Stimulated activated CD4-positive, alpha-beta T cell treated with anti-CD3 and anti-CD28 coated beads, Interleukin-1b, Interleukin-23, amount 100 ng/mL, for 1 hour (primary cell): ENCODE results near the gene SIX3.

Experiments
- DNase-seq, 2 donors: peaks; one replicate each; pipeline ENCODE4 v3.0.0-alpha.2; 2020; ENCODE audit warnings: low read depth in 2 of 2

Gene SIX3

GRCh38 chr2:44957656-44958327 is 16.3 kb downstream of the SIX3 start:
- DNase-seq = no peak

GRCh38 chr2:44959855-44960254 is 18.4 kb downstream of the SIX3 start:
- no peak for DNase-seq

- no peak for DNase-seq
Observed at GRCh38 chr2:44960871-44961270, 19.4 kb downstream of the SIX3 start.

GRCh38 chr2:44962176-44962695 is 20.7 kb downstream of the SIX3 start:
- DNase-seq = no peak

- no peak for DNase-seq
Observed at GRCh38 chr2:44964752-44965236, 23.3 kb downstream of the SIX3 start.

- DNase-seq = no peak
Observed at GRCh38 chr2:44965684-44966083, 24.2 kb downstream of the SIX3 start.

- no peak for DNase-seq
Observed at GRCh38 chr2:44967056-44967455, 25.6 kb downstream of the SIX3 start.

GRCh38 chr2:44967727-44968432 is 26.4 kb downstream of the SIX3 start:
- no peak for DNase-seq

- DNase-seq = no peak
Observed at GRCh38 chr2:44969936-44970335, 28.4 kb downstream of the SIX3 start.

GRCh38 chr2:44970846-44971450 is 29.4 kb downstream of the SIX3 start:
- no peak for DNase-seq

- DNase-seq = no peak
Observed at GRCh38 chr2:44972771-44973535, 31.5 kb downstream of the SIX3 start.

GRCh38 chr2:44974064-44974715 is 32.7 kb downstream of the SIX3 start:
- DNase-seq = no peak

- no peak for DNase-seq
Observed at GRCh38 chr2:44975571-44976450, 34.3 kb downstream of the SIX3 start.

- no peak for DNase-seq
Observed at GRCh38 chr2:44979581-44979980, 38.1 kb downstream of the SIX3 start.

- DNase-seq = no peak
Observed at GRCh38 chr2:44980751-44981713, 39.5 kb downstream of the SIX3 start.

GRCh38 chr2:44981714-44982108 is 40.2 kb downstream of the SIX3 start:
- peak; percentile 23 to 50 for DNase-seq

GRCh38 chr2:44983836-44984604 is 42.5 kb downstream of the SIX3 start:
- no peak for DNase-seq

- no peak for DNase-seq
Observed at GRCh38 chr2:44989176-44989575, 47.7 kb downstream of the SIX3 start.
